ENCODE measurements around the gene PDP2. TPM values are rescaled to one million over a fixed set of nuclear protein-coding genes. Genes with fewer than 3 reads are reported as not detected.

PDP2 gene
- total and polyA plus RNA-seq, 9 of the 15 experiments (the other 6 are each of a cell fraction or from before 2014, with no cell fraction given), result 2.5 to 24.3 (median 7.2) TPM

DNA sequence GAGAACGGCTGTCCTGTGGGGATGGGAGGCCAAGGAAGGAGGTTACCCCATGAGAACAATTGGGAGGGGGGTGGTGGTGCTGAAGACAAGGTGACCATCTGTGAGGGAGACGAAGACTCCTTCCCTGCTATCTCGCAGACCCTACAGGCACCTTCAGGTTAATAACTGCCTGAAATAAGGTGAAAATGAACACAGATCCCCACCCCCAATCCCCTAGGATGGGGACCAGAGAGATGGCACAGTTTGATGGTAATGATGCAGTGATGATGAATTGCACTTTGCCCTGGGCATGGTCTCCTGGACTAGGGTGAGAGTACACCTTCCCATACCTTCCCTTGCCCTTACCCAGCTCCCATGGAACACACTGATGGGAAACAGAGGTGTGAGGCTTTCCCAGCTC is 48.1 kb upstream of the PDP2 start:
- POLR2A ChIA-PET, result interaction anchor here (1.6 kb wide), 1 partner anchor 34 kb away, joined by 4 read pairs; no protein-coding TSS in a partner anchor
- Histone ChIP-seq H3K27me3 (ENCODE audit: control insufficient read depth in 2 of 2, insufficient read depth in 2 of 2, low read length in 2 of 2) (peaks cover 0 to 3% of the 10 kb centered on the region in 2 experiments; a peak in 1 of 5 replicates), H3K9me1 (ENCODE audit: control insufficient read depth, insufficient read depth, low read length) (no peaks in the 10 kb centered on the region), H3K4me3 (no peak overlapping the region), H3K9me3 (replicated peaks; ENCODE audit: control insufficient read depth, insufficient read depth, low read depth, low read length) (no peaks in the 10 kb centered on the region), H3K4me2 (ENCODE audit: insufficient read depth, low read length) (no peak overlapping the region), H3K27ac (ENCODE audit: extremely low read depth, low read depth, low read length) (no peak overlapping the region), H3K79me2 (ENCODE audit: control insufficient read depth, insufficient read depth, low read length) (peaks cover 36% of the 10 kb centered on the region), H3K36me3 (ENCODE audit: control insufficient read depth, insufficient read depth, low read length) (peaks cover 25% of the 10 kb centered on the region), H4K20me1 (replicated peaks; ENCODE audit: control insufficient read depth, insufficient read depth, low read length) (peaks cover 4% of the 10 kb centered on the region; the same call in 1 of the 2 replicates), H3K9ac (ENCODE audit: insufficient read depth in 1 of 2, low read depth in 2 of 2, low read length in 2 of 2) (no peak overlapping the region), H2AFZ (ENCODE audit: low read depth, low read length) (peak overlapping the region; percentile 100), H3K4me1 (replicated peaks in 1 of 2; ENCODE audit: control insufficient read depth in 2 of 2, insufficient read depth in 2 of 2, low read length in 2 of 2) (peaks cover 9 to 11% of the 10 kb centered on the region in 2 experiments; a peak in 4 of 5 replicates)
- no TSS peak for BruUV-seq (replicated peaks)
- WGBS (ENCODE audit: insufficient coverage, low coverage, missing lambda C conversion rate), result 63% methylated on average over 3 of the region's 3 CpGs
- CTCF ChIA-PET (ENCODE audit: low intra/inter-chr PET ratio), result interaction anchor here (0.6 kb wide), 1 partner anchor 15 kb away, joined by 3 read pairs; no protein-coding TSS in a partner anchor
- intact Hi-C loops (cut with micrococcal nuclease), result no loop called here
- FAIRE-seq, result no peak
- peak in 1 of 4 experiments; percentile 3 for DNase-seq (ENCODE audit: extremely low read depth in 1 of 4, low spot score in 3 of 4)
- ATAC-seq, result no peak
- in situ Hi-C loops (cut with MboI), result no loop called here
- TF ChIP-seq TAF7 (tag; IDR thresholded peaks at IDR 0.05) (no peak), GTF2A2 (tag; IDR thresholded peaks at IDR 0.05) (no peak), TFAM (CRISPR knock-in tag; conservative IDR thresholded peaks at IDR 0.05) (no peak), NFATC3 (IDR thresholded peaks at IDR 0.05) (no peak), PHF21A (IDR thresholded peaks at IDR 0.05; ENCODE audit: borderline replicate concordance, low read depth) (no peak), NFRKB (IDR thresholded peaks at IDR 0.05; ENCODE audit: low read depth) (no peak), SOX6 (IDR thresholded peaks at IDR 0.05) (no peak), ZNF354B (CRISPR knock-in tag; IDR thresholded peaks at IDR 0.05) (no peak), ZNF507 (tag; conservative IDR thresholded peaks at IDR 0.05) (no peak), ZNF384 (IDR thresholded peaks at IDR 0.05; ENCODE audit: low read depth, low read length) (no peak), CREM (IDR thresholded peaks at IDR 0.05; ENCODE audit: low read depth) (no peak), SAFB2 (IDR thresholded peaks at IDR 0.05; ENCODE audit: borderline replicate concordance, low read depth, low read length, severe bottlenecking) (no peak), XRCC3 (IDR thresholded peaks at IDR 0.05) (no peak), NUFIP1 (IDR thresholded peaks at IDR 0.05; ENCODE audit: partially characterized antibody) (no peak)
- TF ChIP-seq, protein P1, sequence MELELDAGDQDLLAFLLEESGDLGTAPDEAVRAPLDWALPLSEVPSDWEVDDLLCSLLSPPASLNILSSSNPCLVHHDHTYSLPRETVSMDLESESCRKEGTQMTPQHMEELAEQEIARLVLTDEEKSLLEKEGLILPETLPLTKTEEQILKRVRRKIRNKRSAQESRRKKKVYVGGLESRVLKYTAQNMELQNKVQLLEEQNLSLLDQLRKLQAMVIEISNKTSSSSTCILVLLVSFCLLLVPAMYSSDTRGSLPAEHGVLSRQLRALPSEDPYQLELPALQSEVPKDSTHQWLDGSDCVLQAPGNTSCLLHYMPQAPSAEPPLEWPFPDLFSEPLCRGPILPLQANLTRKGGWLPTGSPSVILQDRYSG (tag; conservative IDR thresholded peaks at IDR 0.05; ENCODE audit: low read depth), result no peak
- TF ChIP-seq, protein P2, sequence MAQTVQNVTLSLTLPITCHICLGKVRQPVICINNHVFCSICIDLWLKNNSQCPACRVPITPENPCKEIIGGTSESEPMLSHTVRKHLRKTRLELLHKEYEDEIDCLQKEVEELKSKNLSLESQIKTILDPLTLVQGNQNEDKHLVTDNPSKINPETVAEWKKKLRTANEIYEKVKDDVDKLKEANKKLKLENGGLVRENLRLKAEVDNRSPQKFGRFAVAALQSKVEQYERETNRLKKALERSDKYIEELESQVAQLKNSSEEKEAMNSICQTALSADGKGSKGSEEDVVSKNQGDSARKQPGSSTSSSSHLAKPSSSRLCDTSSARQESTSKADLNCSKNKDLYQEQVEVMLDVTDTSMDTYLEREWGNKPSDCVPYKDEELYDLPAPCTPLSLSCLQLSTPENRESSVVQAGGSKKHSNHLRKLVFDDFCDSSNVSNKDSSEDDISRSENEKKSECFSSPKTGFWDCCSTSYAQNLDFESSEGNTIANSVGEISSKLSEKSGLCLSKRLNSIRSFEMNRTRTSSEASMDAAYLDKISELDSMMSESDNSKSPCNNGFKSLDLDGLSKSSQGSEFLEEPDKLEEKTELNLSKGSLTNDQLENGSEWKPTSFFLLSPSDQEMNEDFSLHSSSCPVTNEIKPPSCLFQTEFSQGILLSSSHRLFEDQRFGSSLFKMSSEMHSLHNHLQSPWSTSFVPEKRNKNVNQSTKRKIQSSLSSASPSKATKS (CRISPR knock-in tag; IDR thresholded peaks at IDR 0.05), result no peak
- TF ChIP-seq, protein P3, sequence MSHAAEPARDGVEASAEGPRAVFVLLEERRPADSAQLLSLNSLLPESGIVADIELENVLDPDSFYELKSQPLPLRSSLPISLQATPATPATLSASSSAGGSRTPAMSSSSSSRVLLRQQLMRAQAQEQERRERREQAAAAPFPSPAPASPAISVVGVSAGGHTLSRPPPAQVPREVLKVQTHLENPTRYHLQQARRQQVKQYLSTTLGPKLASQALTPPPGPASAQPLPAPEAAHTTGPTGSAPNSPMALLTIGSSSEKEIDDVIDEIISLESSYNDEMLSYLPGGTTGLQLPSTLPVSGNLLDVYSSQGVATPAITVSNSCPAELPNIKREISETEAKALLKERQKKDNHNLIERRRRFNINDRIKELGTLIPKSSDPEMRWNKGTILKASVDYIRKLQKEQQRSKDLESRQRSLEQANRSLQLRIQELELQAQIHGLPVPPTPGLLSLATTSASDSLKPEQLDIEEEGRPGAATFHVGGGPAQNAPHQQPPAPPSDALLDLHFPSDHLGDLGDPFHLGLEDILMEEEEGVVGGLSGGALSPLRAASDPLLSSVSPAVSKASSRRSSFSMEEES (CRISPR knock-in tag; IDR thresholded peaks at IDR 0.05), result no peak
- TF ChIP-seq, protein P4, sequence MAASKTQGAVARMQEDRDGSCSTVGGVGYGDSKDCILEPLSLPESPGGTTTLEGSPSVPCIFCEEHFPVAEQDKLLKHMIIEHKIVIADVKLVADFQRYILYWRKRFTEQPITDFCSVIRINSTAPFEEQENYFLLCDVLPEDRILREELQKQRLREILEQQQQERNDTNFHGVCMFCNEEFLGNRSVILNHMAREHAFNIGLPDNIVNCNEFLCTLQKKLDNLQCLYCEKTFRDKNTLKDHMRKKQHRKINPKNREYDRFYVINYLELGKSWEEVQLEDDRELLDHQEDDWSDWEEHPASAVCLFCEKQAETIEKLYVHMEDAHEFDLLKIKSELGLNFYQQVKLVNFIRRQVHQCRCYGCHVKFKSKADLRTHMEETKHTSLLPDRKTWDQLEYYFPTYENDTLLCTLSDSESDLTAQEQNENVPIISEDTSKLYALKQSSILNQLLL (CRISPR knock-in tag; IDR thresholded peaks at IDR 0.05; ENCODE audit: borderline replicate concordance), result no peak

Measured in K562 (cell line).